HG03039 (cell line): ENCODE data around the gene LTB4R2.

Experiments
- ATAC-seq: cut with Tn5 transposase; IDR thresholded peaks from one replicate; pipeline ENCODE4 v1.9.1; 2021; ENCODE audit warnings: mild to moderate bottlenecking, moderate library complexity; ENCODE audit not compliant: unreplicated experiment

LTB4R2 gene

DNA sequence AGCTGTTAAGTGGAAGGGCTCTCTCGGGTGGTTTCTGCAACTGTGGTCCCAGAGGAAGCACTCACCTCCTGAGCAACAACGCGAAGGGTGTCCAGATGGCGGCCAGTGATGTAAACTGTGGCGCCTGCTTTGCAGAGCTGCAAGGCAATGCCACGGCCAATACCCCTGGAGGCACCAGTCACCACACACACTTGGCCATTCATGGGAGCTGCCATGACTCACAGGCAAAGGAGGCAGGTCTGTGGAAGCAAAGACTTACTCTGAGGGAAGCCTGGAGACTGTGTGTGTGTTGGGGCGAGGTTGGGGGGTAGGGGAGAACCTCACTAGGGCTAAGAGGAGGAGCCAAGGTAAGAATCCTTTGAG lies 11.1 kb upstream of the LTB4R2 start:
- no peak for ATAC-seq

DNA sequence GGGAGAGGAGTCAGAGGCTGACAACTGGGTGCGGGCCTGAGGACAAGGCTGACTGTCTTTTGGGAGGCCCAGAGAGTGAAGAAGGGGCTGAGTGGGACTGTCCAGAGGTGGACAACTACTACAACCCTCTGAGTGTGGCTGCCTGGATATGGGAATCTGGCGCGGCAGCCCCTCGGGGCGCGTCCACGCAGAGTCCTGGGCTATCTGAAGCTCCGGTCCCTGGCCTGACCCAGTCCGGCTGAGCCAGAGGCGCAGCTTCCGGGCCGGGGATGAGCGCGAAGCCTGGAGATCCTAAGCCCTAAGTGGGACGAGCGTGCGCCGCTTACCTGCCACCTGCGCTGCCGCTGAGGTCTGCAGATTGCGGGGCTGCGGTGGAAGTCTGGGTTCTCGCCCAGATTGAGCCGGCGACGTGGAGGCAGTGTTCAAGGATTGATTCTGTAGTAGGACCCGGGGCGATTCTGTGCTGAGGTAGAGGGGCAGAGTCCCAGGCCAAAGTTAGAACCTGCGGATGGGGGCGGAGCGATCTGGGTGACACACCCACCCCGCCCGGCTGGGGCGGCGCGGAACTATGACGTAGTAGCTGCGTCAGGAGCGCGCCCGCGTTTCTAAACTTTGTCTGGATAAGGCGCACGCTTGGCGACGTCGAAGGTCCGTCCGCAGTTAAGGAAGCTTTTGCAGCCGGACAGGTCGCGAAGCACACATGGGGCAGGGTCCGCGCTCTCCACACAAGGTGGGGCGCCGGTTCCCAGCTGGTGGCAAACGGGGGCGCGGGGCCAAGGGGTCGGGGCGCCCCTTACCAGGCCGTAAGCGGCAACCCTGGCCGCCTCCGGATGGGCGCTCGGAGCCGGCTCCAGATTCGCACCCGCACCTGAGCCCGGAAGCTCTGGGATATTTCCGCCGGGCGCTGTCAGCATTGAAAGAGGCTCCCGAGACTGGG lies 10.4 kb upstream of the LTB4R2 start, which contains the start of the genes DHRS1 and NOP9:
DHRS1 (minus strand) TSS at position 526 of the 937 bp plus-strand sequence. CDS start 674 bp downstream, outside the sequence.
NOP9 (plus strand) TSS at position 596 of the 937 bp plus-strand sequence; CDS start at position 701, 105 bp downstream.
- ATAC-seq, result peak; percentile 59

DNA sequence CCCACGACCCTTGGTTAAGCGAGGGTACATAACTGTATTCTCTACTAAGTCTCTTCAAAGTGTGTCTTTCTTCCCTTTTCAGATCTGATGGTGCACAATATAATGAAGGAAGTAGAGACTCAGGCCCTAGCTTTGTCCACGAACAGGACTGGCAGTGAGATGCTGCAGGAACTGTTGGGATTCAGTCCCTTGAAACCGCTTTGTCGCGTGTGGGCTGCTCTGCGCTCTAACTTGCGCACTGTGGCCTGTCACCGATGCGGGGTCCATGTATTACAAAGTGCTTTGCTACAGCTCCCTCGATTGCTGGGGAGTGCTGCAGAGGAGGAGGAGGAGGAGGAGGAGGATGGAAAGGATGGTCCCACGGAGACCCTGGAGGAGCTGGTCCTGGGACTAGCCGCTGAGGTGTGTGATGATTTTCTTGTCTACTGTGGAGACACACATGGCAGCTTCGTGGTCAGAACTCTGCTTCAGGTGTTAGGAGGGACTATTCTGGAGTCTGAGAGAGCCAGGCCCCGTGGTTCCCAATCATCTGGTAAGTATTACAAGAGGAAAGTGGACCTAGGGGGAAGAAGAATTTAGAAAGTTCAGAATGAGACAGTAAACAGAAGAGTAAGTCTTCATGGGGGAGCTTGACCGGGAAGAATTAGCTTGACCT lies 9.5 kb upstream of the LTB4R2 start:
- ATAC-seq, result no peak

DNA sequence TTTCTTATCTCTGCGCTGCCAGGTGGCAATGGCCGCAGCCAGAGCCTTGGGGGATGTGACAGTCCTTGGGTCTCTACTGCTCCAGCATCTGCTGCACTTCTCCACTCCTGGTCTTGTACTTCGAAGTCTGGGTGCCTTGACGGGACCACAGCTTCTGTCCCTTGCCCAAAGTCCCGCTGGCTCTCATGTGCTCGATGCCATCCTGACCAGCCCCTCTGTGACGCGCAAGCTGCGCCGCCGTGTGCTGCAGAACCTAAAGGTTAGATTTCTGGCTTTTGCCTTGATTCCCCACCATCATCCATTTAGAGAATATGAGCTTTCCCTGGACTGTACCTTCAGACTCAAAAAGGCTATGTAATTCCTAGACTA lies 5.9 kb upstream of the LTB4R2 start:
- ATAC-seq, result no peak

DNA sequence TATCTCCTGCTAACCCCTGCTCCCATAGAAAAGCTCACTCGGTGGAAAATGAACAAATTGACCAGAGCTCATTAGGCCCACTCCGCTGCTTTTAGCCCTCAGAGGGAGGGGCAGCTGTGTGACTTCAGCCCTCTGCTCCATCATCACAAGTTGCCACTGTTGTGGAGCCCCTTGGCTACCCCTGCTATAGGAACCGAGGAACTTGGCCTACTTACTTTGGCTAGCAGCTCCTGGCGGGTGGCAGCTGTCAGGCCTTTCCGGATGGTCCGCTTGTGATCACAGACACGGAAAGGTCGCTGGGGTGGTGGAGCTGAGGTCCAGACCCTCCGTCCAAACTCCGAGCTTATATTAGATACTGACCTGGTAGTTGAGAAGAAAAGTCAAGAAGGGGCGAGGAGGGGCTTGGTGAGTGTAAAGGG lies 2.8 kb upstream of the LTB4R2 start:
- no peak for ATAC-seq

DNA sequence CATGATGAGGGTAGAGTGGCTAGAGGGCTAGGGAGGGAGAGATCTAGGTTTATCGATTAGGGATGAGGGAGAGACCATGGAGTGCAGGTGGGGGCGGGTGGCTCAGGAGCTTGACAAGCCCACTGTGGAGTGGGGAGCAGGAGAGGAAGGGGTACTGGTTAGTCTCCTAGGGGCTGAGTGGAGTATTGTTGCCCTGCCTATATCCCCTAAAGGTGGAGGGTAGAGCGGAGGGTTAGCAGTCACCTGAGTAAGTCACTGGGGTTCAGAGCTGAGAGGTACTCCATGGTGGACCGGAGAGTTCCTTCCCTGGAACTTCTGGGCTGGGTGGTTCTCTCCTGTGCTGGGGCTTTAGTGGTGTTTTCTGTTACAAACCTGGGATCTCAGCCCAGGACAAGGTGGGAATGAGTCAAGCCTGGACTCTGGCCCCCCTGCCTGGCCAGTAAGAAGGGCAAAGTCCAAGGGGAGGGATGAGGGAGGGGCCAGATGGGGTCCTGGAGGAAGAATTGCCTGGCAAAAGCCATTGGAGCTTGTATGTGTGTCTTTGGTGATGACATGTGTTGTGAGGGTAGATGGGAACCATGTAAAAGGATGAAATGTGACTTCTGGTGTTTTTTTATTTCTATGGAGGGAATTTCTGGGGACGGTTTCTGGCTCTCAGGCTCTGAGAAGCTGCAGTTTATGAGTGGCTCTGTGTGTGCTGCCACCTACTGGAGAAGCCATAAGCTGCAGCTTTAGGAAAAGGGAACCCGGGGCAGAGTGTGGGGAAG lies 2.2 kb upstream of the LTB4R2 start, which contains the start of gene CIDEB:
CIDEB (minus strand) TSS at position 403 of the 767 bp plus-strand sequence; CDS start at position 284, 119 bp downstream.
- no peak for ATAC-seq

DNA sequence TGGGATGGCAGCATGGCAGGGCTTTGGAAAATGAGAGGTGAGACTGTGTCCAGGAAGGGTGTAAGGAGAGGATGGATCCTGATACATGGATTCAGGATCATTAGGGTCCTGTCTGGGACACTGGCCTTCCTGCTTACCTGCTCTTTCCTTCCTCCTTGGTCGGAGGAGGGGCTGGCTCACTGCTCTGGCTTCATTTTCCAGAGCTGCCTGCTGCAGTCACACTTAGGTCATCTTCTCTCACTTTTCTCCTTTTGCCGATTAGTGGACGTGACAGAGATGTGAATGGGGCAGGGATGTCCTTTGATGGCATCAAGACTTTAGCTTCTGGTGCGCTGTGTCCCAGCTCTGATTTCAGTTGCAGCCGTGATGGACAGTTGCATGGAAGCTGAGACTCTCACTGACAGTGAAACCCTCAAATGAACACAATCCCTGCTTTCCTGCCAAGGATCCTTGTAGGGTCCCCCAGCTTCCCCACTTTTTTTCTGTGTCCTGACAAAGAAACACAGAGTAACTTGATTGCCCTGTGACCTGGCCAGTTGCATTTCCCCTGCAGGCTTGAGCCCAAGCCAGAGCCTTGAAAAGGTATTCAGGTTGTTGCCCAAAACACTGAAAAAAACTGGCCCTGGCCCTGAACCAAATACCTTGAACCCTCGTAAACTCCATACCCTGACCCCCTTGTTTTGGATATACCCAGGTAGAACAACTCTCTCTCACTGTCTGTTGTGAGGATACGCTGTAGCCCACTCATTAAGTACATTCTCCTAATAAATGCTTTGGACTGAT lies 1.4 kb upstream of the LTB4R2 start:
- no peak for ATAC-seq

DNA sequence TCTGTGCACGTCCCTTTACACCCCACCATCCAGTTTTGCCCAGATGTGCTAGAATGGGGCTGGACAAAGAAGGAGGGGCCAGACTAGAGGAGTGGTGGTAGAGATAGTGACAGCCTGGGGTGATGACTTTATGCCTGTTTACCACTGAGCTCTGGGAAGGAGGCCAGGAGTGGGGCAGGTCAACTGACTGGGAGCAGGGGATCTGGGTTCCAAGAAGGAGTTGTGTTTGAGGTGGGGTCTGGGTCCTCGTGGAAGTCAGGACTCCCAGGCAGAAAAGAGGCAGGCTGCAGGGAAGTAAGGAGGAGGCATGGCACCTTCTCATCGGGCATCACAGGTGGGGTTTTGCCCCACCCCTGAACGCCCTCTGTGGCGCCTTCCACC lies 315 bp downstream of the LTB4R2 start:
- ATAC-seq, result no peak

DNA sequence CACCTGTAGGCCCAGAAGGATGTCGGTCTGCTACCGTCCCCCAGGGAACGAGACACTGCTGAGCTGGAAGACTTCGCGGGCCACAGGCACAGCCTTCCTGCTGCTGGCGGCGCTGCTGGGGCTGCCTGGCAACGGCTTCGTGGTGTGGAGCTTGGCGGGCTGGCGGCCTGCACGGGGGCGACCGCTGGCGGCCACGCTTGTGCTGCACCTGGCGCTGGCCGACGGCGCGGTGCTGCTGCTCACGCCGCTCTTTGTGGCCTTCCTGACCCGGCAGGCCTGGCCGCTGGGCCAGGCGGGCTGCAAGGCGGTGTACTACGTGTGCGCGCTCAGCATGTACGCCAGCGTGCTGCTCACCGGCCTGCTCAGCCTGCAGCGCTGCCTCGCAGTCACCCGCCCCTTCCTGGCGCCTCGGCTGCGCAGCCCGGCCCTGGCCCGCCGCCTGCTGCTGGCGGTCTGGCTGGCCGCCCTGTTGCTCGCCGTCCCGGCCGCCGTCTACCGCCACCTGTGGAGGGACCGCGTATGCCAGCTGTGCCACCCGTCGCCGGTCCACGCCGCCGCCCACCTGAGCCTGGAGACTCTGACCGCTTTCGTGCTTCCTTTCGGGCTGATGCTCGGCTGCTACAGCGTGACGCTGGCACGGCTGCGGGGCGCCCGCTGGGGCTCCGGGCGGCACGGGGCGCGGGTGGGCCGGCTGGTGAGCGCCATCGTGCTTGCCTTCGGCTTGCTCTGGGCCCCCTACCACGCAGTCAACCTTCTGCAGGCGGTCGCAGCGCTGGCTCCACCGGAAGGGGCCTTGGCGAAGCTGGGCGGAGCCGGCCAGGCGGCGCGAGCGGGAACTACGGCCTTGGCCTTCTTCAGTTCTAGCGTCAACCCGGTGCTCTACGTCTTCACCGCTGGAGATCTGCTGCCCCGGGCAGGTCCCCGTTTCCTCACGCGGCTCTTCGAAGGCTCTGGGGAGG lies 985 bp downstream of the LTB4R2 start, which contains the start of gene LTB4R:
LTB4R (plus strand) TSS at position 857 of the 959 bp plus-strand sequence. CDS start 4,150 bp downstream, outside the sequence.
- peak; percentile 63 for ATAC-seq

DNA sequence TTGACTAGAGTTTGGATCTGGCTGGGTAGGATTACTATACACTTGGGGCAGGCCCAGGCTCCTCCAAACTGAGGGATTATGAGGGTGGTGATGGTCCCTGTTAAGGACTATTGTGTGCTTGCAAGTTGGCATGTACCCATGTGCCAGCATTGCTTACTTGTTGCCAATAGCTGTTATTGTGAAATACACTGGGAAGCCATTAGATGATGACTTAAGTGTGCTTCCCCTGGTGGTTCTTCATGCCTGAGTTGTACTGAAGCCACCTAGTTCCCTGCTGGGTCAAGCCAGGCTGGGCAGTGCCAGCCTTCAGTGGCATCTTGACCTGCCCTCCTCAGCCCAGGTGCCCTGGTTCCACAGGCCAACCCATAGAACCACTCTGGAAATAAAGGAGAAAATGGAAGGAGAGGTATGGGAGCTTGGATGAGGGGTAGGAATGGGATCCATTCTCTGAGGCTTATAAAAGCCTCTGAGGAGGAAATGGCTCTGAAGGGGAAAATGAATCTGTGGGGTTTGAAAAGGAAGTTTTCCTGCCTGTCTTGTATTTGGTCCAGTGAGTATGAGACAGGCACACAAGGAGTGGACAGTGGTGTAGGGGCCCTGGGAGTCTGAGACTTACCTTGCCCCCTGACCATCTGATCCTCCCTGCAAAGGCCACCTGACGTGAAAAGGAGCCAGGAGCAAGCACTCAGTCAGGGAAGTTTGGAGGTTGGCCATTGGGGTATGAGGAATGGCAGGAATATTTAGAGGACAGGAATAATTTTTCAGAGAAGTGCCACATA lies 2.1 kb downstream of the LTB4R2 start:
- ATAC-seq, result no peak

DNA sequence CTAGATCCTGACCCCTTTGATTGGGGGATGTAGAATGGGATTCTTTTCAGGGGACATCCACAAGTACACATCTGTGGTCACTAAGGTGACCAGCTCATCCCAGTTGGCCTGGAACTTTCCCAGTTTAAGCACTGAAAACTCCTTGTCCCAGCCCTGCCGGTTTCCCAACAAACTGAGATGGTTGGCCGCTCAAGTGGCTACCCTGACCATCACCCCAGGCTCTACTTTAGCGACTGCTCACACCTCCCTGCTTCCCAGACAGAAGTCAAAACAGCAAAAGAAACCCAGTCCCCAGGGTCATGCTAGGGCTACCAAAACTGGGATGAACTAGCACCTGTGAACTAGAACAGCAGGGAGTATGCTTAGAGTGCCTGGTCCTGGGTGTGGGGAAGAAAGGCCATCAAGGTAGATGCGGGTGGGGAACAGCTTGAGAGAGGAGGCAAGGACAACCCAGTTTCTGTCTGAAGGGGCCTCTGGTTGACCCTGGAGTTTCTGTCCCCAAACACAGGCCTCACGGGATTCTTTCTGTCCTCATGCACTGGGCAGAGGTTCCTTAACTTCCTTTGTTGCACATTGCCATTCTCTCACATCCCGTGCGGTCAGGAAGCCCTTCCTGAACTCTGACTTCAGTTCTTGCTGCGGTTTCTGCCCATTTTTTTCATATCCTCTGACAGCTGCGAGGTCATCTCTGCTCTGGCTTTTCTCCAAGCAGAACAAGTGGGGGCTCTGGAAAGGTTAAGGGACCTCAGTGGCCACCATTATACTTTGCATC lies 3.0 kb downstream of the LTB4R2 start:
- no peak for ATAC-seq

DNA sequence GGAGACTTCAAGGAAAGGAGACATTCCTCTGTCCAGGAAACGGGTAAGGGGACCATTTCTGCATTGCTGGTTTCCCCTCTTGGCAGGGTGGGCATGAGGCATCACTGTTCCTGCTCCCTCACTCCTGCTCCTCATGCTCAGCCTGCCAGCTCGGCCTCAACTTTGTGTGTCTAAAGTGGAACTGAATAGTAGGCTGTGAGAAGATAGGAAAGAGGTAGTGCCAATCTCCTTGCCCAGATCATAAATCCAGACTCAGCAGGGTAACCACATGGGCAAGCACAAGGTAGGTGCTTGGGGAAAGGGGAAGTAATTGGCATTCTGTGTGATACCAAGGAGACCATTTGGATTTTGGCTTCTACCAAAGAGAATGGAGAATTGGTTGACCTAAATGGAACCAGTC lies 4.0 kb downstream of the LTB4R2 start:
- ATAC-seq, result no peak

DNA sequence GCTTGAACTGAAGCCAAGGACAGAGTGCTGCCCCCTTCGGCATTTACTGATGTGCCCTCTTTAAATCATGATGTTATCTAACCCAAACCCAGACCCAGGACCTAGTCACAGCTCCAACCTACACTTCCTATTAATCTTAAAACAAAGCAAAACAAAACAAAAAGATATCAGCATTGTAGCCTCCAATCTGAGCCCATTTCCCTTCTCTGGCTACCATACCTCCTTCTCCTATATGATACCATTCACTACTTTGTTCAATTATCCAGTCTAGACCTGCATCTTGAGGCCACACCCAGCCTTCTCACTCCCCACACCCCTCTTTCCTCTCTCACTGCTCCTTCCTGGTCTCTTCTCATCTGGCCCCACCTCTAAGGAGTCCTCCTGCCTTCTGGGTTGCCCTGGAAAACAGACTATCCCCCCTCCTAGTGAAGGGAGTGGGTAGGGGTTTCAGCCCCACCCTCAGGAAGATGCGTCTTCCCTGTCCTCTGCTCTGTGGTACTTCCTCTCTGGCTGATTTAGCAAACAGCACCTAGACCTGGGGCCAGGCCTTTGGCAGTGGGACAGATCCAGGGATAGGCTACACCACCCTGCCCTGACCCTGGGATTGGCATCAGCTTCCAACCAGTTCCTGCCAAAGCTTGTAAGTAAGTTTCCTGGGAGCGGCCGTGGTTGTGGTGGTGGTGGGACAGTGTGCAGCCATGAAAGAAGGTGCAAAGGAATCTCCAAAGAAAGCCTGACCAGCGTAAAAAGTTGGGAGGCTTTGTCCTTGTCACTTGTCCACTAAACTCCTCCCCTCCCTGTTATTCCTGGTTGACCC lies 4.6 kb downstream of the LTB4R2 start:
- no peak for ATAC-seq

DNA sequence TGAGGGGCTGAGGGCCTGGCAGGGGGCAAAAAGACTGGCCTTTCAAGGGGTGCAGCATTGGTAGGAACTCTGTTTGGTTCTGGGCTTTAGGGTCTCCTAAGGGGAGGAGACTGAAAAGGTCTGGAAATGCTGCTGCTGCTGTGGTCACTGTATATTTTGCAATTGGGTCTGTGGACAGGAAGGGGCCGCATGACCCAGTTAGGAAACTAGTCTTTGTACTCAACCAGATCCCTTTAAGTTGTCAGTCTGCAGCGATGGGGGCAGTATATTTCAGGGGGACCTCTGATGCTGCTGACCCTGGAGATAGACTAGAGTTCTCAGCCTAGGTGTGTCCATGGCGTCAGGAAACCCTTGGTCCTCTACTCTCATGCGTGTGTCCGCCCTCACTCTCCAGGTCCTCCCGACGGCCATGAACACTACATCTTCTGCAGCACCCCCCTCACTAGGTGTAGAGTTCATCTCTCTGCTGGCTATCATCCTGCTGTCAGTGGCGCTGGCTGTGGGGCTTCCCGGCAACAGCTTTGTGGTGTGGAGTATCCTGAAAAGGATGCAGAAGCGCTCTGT lies 5.4 kb downstream of the LTB4R2 start:
- no peak for ATAC-seq

DNA sequence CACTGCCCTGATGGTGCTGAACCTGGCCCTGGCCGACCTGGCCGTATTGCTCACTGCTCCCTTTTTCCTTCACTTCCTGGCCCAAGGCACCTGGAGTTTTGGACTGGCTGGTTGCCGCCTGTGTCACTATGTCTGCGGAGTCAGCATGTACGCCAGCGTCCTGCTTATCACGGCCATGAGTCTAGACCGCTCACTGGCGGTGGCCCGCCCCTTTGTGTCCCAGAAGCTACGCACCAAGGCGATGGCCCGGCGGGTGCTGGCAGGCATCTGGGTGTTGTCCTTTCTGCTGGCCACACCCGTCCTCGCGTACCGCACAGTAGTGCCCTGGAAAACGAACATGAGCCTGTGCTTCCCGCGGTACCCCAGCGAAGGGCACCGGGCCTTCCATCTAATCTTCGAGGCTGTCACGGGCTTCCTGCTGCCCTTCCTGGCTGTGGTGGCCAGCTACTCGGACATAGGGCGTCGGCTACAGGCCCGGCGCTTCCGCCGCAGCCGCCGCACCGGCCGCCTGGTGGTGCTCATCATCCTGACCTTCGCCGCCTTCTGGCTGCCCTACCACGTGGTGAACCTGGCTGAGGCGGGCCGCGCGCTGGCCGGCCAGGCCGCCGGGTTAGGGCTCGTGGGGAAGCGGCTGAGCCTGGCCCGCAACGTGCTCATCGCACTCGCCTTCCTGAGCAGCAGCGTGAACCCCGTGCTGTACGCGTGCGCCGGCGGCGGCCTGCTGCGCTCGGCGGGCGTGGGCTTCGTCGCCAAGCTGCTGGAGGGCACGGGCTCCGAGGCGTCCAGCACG lies 6.1 kb downstream of the LTB4R2 start:
- no peak for ATAC-seq

DNA sequence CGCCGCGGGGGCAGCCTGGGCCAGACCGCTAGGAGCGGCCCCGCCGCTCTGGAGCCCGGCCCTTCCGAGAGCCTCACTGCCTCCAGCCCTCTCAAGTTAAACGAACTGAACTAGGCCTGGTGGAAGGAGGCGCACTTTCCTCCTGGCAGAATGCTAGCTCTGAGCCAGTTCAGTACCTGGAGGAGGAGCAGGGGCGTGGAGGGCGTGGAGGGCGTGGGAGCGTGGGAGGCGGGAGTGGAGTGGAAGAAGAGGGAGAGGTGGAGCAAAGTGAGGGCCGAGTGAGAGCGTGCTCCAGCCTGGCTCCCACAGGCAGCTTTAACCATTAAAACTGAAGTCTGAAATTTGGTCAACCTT lies 6.6 kb downstream of the LTB4R2 start:
- ATAC-seq, result no peak
